OCI-LY1 (cell line): ENCODE measurements around the gene PEAK1.

Source experiments
- EZH2 ChIP-seq: fragments of 200-600 bp; sonication (generic), shearing (Covaris generic); IDR thresholded peaks from 2 replicates; pipeline ENCODE4 v1.8.0; 2017; ENCODE audit warnings: borderline replicate concordance, mixed run types, mild to moderate bottlenecking, antibody characterized with exemption, low read length, moderate library complexity, mixed read lengths
- TF ChIP-seq, protein P1 (sequence below): fragments of 200-600 bp; sonication (generic), shearing (Covaris generic); IDR thresholded peaks from 2 replicates; pipeline ENCODE4 v1.5.1; 2017; ENCODE audit warnings: mild to moderate bottlenecking, antibody characterized with exemption, low read length, moderate library complexity, mixed read lengths

GRCh38 chr15:77369168-77369567, 50.7 kb downstream of the PEAK1 start:
- TF ChIP-seq, protein P1, sequence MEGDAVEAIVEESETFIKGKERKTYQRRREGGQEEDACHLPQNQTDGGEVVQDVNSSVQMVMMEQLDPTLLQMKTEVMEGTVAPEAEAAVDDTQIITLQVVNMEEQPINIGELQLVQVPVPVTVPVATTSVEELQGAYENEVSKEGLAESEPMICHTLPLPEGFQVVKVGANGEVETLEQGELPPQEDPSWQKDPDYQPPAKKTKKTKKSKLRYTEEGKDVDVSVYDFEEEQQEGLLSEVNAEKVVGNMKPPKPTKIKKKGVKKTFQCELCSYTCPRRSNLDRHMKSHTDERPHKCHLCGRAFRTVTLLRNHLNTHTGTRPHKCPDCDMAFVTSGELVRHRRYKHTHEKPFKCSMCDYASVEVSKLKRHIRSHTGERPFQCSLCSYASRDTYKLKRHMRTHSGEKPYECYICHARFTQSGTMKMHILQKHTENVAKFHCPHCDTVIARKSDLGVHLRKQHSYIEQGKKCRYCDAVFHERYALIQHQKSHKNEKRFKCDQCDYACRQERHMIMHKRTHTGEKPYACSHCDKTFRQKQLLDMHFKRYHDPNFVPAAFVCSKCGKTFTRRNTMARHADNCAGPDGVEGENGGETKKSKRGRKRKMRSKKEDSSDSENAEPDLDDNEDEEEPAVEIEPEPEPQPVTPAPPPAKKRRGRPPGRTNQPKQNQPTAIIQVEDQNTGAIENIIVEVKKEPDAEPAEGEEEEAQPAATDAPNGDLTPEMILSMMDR, result no peak
- TF ChIP-seq EZH2, result no peak
